Medulla oblongata (tissue), 1 donor: Measurements from ENCODE around the gene COL4A3.

Experiments used
- DNase-seq: peaks from one replicate; pipeline ENCODE4 v3.0.0-alpha.2; 2015; ENCODE audit errors: extremely low spot score

COL4A3 gene

DNA sequence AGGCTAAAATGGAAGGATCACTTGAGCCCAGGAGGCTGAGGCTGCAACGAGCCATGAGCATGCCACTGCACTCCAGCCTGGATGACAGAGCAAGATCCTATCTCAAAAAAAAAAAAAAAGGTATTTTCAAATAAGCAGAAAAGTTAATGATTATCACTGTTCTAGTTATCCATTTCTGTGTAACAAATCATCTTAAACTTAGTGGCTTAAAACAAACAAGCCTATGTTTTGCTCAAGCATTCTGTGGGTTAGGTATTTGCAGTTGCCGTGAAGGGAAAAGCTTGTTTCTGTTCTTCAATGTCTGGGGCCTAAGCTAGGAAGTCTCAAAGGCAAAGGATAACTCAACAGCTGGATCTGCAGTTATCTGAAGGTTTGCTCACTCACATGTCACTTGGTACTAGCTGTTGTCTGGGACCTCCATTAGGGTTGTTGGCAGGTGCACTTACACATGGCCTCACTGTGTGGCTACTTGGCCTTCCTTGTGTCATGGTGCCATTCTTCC, 174.7 kb downstream of the COL4A3 start:
- no peak for DNase-seq

DNA sequence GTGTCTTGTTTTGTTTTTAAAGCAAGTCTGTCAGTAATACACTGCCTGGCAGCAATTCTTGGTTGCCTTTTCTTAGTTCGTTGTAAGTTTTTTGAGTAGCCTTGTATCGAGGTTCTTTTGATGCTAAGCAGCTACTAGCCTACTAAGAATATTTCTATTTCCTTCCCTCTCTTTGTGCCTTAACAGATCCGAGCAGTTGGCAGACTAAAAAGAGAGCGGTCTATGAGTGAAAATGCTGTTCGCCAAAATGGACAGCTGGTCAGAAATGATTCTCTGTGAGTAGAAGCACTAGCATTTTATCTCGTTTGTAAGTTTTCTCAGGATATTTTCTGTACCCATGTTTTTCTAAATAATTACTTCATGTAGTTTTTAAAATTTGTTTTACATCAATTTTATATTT, 175.7 kb downstream of the COL4A3 start:
- peak; percentile 69 for DNase-seq

DNA sequence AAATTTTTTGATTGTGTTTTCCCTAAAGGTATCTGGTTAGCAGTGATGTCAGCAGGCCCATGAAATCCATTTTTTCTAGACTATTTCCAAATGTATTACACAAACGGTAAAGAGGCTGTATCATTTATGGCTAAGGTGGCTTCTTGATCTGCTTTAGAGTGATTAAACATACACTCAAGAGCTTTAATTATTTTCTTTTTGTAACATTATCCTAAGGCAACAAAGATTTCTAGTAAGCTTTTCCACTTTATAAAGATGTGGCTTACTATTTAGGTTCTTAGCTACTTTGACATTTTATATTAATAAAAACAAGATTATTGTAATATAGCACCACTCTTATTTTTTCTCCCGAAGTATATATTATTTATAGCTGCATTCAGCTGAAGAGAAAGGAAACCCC, 177.1 kb downstream of the COL4A3 start:
- DNase-seq, result no peak

DNA sequence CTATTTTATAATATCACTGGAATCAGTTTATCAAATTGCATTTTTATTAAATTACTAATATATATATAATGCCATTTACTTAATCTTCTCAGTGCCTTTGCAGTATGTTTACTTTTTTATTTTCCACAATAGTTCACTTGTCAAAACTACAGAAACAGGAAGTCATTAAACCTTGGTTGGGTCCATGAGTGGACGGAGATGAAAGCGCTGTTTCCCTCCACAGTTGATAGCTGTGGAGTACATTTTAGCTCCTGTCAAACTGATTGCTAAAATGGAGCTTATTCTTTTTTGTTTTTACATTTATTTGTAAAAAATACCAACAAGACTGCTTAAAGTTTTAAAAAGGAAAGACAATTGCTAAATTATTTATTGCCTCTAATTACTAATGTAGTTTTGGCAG, 179.8 kb downstream of the COL4A3 start:
- DNase-seq, result no peak

DNA sequence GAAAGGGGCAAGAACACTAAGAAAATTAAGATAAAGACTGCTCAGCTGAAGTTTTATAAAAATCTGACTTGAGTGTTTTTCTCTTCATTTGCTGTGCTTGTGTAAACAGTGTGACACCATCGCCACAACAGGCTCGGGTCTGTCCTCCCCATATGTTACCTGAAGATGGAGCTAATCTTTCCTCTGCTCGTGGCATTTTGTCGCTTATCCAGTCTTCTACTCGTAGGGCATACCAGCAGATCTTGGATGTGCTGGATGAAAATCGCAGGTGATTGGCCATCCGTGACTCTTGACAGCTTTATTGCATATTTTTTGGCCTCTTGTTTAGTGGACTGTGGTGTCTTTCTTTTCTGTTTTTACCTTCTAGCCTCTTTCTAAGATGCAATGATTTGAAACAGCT, 182.7 kb downstream of the COL4A3 start:
- DNase-seq, result no peak

DNA sequence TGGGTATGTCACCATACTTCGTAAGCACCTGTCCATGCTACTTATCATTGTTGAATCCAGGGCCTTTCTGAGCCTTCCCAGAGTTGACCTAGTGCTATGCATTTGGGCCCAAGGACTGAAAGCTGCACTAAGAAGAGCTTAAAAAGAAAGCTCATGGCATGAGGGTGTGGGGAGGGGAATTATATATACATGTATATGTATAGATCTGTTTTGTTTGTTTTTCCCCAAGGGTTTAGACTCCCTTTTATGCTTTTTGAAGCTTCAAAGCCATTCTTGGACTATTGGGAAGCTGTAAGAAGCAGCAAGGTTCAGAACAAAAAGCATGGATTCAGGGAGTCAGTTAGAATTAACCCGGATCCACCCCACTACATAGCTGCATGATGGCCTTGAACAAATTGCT, 183.9 kb downstream of the COL4A3 start:
- no peak for DNase-seq

DNA sequence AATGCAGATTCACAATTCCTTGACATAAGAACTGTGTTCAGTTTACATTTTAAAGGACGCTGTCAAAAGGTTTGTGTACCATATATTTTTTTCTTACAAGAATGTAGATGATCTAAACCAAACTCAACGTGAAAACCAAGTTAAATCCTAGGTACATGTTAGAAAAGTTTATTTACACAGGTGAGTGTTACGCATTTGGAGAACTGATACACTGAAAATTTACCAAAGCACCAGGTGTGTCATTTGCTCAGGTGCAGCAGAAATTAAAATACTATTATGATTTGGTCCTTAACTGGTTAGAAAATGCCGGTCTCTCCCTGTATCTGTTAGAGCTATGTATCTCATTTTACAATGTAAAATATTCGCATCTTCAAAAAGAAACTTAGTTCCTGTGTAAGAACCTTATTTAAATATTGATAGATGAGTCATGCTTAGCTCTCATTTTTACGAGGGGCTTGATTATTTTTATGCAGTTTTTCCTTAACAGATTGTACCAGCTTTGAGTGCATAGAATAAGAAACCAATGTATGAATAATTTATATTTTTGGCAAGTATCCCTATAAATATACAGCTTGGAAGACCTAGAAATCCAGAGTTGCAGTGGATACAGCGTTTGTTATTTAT, 185.7 kb downstream of the COL4A3 start:
- no peak for DNase-seq

DNA sequence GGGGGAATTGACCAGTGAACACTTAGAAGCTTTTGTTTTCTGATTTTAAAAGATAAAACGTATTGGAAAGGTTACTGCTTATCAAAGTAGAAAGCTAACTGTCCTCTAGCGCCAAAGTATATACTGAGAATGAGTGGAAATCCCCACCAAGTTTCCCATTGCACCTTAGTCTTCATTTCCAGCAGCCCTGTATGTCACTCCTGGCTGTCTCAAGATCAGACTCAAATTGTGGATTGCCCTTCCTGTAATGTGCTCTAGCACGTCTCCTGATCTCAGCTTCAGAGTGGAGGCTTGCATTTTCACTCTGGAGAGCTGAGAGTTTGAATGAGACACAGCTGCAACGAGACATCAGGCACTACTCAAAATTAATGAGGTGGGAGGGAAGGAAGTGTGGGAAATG, 187.2 kb downstream of the COL4A3 start:
- no peak for DNase-seq

DNA sequence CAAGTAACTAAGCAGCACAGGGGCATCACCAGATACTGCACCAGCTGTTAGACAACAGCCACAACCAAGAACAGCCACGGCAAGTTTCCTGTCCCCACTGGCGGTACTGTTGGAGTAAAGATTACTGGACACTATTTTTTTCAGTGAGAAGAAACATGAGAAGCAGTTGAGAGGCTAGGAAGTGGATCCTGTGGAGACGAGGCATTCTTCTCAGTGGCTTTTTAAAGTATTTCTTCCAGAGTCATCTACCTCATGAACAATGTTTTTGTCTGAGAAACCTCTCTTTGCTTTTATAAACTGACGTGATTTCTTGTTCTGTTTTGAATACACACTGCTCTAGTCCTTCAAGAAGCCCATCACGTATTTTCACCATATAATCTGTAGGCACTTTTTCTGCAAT, 195.9 kb downstream of the COL4A3 start:
- no peak for DNase-seq

DNA sequence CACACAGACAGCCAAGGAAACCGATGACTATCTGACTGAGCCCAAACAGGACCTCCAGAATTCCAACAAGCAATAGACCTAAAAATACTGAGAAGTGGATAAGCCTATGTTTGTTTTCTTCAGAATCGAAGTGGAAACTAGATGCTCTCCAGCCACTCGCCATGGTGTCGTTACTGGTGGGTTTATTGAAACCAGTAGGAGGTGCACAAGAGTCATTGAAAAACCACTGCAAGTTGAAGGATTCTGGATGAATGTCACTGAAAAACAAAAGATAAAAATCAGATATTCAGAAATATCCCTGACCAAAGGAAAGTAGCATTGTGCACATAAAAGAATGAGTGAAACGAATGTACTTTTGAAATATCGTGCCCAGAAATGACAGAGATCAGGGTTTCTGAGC, 199.3 kb downstream of the COL4A3 start:
- DNase-seq, result peak; percentile 34
